Dendritic cell treated with granulocyte-macrophage colony-stimulating factor and Interleukin-4, amounts not matched to agents 40 ng/mL and 50 ng/mL, for 4 days (primary cell): Measurements from ENCODE around the gene ERFE.

Source experiments
- H3K27ac Mint-ChIP-seq: one replicate; pipeline ENCODE4 v1.8.0; 2022; ENCODE audit warnings: mild to moderate bottlenecking, mixed read lengths
- H3K27me3 Mint-ChIP-seq: one replicate; pipeline ENCODE4 v1.8.0; 2022; ENCODE audit warnings: mild to moderate bottlenecking, mixed read lengths
- H3K36me3 Mint-ChIP-seq: one replicate; pipeline ENCODE4 v1.8.0; 2022; ENCODE audit warnings: low read depth, mixed read lengths
- H3K4me1 Mint-ChIP-seq: one replicate; pipeline ENCODE4 v1.8.0; 2022; ENCODE audit warnings: low read depth, mixed read lengths
- H3K4me3 Mint-ChIP-seq: one replicate; pipeline ENCODE4 v1.8.0; 2022; ENCODE audit warnings: mild to moderate bottlenecking, moderate library complexity, mixed read lengths
- H3K9me3 Mint-ChIP-seq: one replicate; pipeline ENCODE4 v1.8.0; 2022; ENCODE audit warnings: mixed read lengths
- intact Hi-C: fragments of 100-400 bp; cut with micrococcal nuclease; formaldehyde crosslinking; loops from one replicate; pipeline ENCODE4 v1.15.0; 2022

ERFE gene

DNA sequence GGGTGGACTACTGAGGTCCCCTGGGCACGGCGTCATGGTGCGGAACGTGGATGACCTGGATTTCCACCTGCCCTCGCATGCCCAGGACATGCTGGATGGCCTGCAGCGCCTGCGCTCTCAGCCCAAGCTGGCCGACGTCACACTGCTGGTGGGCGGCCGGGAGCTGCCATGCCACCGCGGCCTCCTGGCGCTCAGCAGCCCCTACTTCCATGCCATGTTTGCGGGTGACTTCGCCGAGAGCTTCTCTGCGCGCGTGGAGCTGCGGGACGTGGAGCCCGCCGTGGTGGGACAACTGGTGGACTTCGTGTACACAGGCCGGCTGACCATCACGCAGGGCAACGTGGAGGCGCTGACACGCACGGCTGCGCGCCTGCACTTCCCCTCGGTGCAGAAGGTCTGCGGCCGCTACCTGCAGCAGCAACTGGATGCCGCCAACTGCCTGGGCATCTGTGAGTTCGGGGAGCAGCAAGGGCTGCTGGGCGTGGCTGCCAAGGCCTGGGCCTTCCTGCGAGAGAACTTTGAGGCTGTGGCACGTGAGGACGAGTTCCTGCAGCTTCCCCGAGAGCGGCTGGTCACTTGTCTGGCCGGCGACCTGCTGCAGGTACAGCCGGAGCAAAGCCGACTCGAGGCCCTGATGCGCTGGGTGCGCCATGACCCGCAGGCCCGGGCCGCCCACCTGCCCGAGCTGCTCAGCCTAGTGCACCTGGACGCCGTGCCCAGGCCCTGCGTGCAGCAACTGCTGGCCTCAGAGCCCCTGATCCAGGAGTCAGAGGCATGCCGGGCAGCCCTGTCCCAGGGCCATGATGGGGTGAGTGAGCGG is 17.8 kb upstream of the ERFE start:
- Mint-ChIP-seq H3K36me3 (no peaks in the 10 kb centered on the region), H3K9me3 (no peaks in the 10 kb centered on the region), H3K27ac (peak overlapping the region; percentile 84), H3K27me3 (peaks cover 1% of the 10 kb centered on the region), H3K4me3 (no peak overlapping the region), H3K4me1 (peaks cover 73% of the 10 kb centered on the region)
- intact Hi-C loops = no loop called here

DNA sequence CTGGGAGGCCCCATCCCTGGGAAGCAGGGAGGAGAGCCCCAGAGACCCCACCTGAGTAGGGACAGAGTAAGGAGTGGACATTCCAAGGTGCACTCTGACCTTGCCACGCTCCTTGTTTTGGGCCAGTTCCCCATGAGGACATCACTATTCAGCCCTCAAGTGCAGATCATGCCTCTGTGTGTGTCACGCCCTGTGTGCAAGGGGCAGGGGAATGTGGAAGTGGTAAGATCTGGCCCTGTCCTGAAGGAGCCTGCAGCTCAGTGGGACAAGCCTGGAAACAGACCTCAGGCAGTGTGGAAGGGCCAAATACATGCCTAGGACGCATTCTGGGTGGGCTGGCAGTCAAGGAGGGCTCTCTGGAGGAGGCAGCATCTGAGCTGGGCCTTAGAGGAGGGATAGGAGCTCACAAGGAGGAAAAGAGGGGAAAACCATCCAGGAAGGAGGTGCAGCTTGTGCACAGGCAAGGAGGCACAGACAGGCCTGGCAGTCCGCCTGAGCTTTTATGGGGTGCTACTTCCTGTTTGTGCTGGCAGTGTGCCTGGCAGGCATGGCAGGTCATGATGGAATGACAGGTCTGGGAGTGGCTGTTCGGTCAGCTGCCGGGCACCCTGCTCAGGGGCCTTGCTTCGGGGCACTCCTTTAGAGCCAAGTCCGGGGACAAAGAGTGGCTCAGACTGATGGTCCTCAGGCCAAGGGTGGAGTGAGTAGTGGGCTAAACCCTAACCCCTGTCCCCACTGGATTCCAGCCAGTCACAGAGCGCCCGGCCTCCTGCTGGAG is 17.0 kb upstream of the ERFE start:
- no peaks in the 10 kb centered on the region for H3K36me3 Mint-ChIP-seq
- H3K9me3 Mint-ChIP-seq = no peaks in the 10 kb centered on the region
- H3K4me3 Mint-ChIP-seq = no peak overlapping the region
- intact Hi-C loops = no loop called here
- peaks cover 65% of the 10 kb centered on the region for H3K4me1 Mint-ChIP-seq
- peaks cover 1% of the 10 kb centered on the region for H3K27me3 Mint-ChIP-seq
- peak overlapping the region; percentile 84 for H3K27ac Mint-ChIP-seq

DNA sequence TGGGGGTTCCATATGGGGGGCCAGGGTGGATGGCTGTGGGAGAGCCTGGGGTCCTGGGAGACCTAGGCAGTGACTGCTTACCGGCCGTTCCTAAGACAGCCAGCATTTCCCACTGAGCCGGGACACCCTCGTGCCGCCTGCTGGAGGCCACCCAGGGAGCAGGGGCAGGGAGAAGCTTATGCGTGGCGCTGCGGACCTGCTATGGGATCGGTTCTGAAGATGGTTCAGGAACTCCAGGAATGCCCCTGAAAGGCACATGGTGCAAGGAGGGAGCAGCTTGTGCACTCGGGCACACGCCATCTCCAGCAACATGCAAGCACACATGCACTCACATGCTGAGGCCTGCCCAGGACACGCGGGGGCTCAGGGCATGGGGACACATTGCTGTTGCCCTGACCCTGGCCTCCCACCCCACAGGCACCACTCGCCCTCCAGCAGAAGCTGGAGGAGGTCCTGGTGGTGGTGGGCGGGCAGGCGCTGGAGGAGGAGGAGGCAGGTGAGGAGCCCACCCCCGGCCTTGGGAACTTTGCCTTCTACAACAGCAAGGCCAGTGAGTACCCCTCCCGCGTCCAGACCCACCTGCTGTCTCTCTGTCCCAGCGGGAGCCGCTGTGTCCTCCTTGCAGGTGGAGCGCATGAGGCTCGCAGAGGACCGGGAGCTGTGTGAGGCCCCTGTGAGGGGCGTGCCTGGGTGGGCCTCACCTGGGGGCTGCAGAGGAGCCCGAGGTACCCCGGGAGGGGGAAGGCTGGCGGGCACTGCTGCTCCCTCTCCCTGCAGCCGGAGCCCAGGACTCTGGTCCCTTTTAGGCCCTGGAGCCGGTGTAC is 16.2 kb upstream of the ERFE start:
- H3K36me3 Mint-ChIP-seq = no peaks in the 10 kb centered on the region
- intact Hi-C loops = no loop called here
- peaks cover 57% of the 10 kb centered on the region for H3K4me1 Mint-ChIP-seq
- no peaks in the 10 kb centered on the region for H3K9me3 Mint-ChIP-seq
- H3K27me3 Mint-ChIP-seq = peaks cover 1% of the 10 kb centered on the region
- H3K27ac Mint-ChIP-seq = peak overlapping the region; percentile 84
- H3K4me3 Mint-ChIP-seq = no peak overlapping the region

DNA sequence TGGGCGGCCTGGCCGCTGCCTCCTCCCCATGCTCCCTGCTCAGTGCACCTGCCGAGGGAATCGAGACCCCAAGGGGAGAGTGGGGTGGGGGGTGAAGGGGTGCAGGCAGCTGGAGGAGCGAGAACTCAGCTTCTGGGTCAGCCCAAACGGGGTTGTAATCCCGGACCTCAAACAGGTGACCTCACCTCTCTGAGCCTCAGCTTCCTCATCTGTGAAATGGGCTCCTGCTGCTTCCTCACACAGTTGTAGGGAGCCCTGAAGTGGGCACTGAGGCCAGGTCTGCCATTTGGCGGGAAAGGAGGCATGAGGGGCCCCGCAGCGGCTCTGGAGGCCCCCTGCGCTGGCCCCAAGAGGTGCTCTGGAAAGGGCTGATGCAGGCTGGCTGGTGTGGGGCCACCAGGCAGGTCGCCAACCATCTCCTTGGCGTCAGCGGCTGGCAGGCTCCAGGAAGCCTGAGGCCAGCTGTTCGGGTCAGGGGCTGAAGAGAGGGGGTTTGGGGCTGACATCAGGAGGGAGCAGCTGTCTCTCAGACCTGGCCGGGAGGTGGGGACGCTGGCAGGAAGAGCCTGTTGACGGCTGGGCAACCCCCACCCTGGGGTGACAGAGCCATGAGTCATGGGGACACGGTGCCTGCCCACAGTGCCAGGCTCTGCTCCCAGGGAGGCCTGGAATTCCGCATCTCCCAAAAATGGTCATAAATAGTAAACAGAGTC is 15.4 kb upstream of the ERFE start:
- no peak overlapping the region for H3K4me3 Mint-ChIP-seq
- peaks cover 1% of the 10 kb centered on the region for H3K27me3 Mint-ChIP-seq
- no peaks in the 10 kb centered on the region for H3K36me3 Mint-ChIP-seq
- no peaks in the 10 kb centered on the region for H3K9me3 Mint-ChIP-seq
- intact Hi-C loops = no loop called here
- peaks cover 49% of the 10 kb centered on the region for H3K4me1 Mint-ChIP-seq
- peak overlapping the region; percentile 45 for H3K27ac Mint-ChIP-seq

DNA sequence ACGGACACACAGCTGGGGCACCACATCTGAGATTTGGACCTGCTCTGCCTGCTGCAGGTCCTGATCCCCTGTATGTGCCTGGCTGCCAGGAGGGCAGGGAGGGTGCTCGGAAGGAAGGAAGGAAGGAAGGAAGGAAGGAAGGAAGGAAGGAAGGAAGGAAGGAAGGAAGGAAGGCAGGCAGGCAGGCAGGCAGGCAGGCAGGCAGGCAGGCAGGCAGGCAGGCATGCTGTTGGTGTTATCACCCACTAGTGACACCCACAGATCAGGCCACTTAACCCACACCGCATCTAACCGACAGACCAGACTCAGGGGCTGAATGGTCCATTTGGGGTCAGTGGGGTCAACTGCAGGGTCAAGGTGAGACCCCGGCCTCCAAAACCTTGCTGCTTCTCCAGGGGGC is 14.5 kb upstream of the ERFE start:
- Mint-ChIP-seq H3K4me1 (peaks cover 47% of the 10 kb centered on the region), H3K27ac (peak overlapping the region; percentile 45), H3K36me3 (no peaks in the 10 kb centered on the region), H3K9me3 (no peaks in the 10 kb centered on the region), H3K27me3 (peaks cover 1% of the 10 kb centered on the region), H3K4me3 (no peak overlapping the region)
- intact Hi-C loops = no loop called here

DNA sequence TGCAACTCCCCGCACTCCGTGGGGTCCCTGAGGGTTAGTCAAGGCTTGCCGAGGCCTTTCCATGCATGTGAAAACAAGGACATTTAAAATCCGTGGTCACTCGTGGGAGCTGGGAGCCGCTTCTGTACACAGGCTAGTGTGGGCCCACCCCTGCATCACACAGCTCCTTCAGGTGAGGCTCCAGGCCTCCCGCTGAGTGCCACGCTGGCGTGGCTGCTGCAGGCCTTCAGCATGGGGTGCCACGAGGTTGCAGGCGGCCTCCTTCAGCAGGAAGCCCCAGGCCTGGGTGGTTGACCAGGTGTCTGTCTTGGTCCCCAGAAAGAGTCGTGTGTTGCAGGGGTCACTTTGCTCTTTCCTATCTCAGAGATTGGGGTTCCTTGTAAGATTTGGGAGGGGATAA is 13.7 kb upstream of the ERFE start:
- Mint-ChIP-seq H3K27ac (no peak overlapping the region), H3K9me3 (no peaks in the 10 kb centered on the region), H3K27me3 (peaks cover 1% of the 10 kb centered on the region), H3K36me3 (no peaks in the 10 kb centered on the region), H3K4me3 (no peak overlapping the region), H3K4me1 (peaks cover 40% of the 10 kb centered on the region)
- intact Hi-C loops = no loop called here

DNA sequence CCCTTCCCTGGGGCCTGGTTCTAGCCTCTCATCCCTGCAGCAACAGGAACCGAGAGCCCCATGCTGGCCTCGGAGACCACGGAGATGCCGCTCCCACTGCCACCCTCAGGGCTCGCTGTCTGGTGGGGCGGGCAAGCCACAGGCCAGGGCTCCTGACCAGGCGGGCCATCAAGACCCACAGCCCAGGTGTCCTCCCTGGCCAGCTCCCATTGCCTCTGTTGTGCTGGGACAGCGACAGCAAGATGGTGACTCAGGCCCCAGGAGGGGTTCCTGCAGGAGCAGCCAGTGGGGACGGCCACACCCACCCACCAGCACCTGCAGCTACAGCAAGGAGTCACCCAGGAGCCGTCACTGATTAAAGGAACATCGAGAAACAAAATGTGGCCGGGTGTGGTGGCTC is 12.9 kb upstream of the ERFE start:
- Mint-ChIP-seq H3K4me3 (no peak overlapping the region), H3K36me3 (no peaks in the 10 kb centered on the region), H3K4me1 (peaks cover 32% of the 10 kb centered on the region), H3K27ac (no peak overlapping the region), H3K27me3 (peaks cover 1% of the 10 kb centered on the region), H3K9me3 (no peaks in the 10 kb centered on the region)
- intact Hi-C loops = no loop called here

DNA sequence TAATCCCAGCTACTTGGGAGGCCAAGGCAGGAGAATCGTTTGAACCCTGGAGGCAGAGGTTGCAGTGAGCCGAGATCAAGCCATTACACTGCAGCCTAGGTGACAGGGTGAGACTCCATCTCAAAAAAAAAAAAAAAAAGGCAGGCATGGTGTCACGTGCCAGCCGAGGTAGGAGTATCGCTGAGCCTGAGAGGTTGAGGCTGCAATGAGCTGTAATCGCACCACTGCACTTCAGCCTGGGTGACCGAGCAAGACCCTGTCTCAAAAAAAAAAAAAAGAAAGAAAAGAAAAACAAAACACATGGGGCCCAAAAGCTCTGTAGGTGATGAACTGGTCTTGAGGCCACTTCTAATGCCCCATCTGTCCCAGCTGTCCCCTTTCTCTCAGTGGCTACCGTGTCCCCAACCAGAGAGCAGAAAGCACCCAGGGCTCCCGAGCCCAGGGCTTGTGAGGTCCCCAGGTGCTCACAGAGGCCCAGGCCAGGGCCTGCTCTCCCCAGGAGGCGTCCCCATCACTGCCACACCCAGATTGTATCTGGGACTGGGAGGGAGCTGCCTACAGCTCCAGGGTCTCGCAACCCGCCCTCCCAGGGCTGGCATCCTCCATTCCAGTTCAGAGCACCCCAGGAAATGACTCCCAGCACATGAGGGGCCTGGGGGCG is 11.8 kb upstream of the ERFE start:
- Mint-ChIP-seq H3K4me1 (peaks cover 20% of the 10 kb centered on the region), H3K9me3 (no peaks in the 10 kb centered on the region), H3K36me3 (no peaks in the 10 kb centered on the region), H3K27me3 (peaks cover 1% of the 10 kb centered on the region), H3K27ac (no peak overlapping the region), H3K4me3 (no peak overlapping the region)
- intact Hi-C loops = no loop called here

DNA sequence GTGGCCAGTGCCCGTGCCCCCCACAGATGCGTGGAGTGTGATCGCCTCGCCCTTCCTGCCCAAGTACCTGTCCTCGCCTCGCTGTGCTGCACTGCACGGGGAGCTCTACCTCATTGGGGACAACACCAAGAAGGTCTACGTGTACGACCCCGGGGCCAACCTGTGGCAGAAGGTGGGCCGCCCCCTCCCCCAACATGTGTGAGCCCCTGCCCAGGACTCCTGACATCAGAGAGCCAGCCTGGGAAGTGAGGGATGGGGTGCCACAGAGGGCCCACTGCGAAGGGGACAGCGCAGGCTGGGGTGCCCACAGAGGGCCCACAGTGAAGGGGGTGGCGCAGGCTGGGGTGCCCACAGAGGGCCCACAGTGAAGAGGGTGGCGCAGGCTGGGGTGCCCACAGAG is 9.8 kb upstream of the ERFE start:
- intact Hi-C loops = no loop called here
- Mint-ChIP-seq H3K27me3 (peaks cover 7% of the 10 kb centered on the region), H3K36me3 (no peaks in the 10 kb centered on the region), H3K4me3 (no peak overlapping the region), H3K9me3 (no peaks in the 10 kb centered on the region), H3K27ac (no peak overlapping the region), H3K4me1 (peaks cover 3% of the 10 kb centered on the region)

DNA sequence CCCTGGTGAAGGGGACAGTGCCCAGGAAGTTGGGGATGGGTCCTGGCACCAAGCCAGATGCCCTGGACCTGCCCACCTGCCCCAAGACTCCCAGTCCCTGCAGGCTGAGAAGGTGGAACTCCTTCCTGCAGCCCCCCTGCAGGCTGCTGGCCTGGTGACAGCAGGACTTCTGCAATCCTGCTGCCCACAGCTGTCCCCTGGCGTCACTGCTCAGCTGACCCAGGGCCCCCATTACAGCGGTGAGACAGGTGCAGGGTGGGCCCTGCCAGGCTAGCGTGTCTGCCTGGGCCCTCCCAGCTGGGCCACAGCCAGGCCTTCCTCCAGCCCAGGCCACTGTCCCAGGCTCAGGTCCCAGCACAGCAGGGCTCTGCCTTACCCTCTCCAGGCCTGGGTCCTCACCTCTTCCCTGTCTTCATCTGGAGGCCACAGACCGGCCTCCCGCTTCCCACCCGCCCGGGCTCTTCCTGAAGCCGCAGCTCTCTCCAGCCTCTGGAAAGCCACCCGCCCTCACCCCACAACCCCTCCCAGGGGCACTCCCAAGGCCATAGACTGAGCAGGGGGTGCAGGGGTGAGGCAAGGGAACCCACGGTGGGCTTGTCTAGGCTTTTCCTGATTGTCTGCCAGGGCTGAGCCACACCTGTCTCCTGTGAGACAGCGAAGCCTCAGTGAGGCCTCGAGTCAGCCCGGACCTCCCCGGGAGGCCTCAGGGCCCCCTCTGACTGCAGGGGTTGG is 8.8 kb upstream of the ERFE start:
- Mint-ChIP-seq H3K27me3 (peaks cover 5% of the 10 kb centered on the region), H3K4me3 (no peak overlapping the region), H3K36me3 (no peaks in the 10 kb centered on the region), H3K9me3 (no peaks in the 10 kb centered on the region), H3K4me1 (no peaks in the 10 kb centered on the region), H3K27ac (no peak overlapping the region)
- intact Hi-C loops = no loop called here

DNA sequence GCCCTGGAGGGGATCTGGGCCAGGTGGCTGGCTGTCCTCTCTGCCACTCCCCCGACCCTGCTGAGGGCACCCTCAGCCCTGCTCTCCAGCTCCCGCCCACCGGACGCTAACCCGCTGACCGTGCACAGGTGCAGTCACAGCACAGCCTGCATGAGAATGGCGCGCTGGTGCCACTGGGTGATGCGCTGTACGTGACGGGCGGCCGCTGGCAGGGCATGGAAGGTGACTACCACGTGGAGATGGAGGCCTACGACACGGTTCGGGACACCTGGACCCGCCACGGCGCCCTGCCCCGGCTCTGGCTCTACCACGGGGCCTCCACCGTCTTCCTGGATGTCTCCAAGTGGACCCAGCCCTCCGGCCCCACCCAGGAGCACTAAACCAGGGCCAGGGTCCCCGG is 8.1 kb upstream of the ERFE start:
- no peaks in the 10 kb centered on the region for H3K9me3 Mint-ChIP-seq
- no peaks in the 10 kb centered on the region for H3K4me1 Mint-ChIP-seq
- intact Hi-C loops = no loop called here
- H3K27ac Mint-ChIP-seq = no peak overlapping the region
- peaks cover 5% of the 10 kb centered on the region for H3K27me3 Mint-ChIP-seq
- no peak overlapping the region for H3K4me3 Mint-ChIP-seq
- H3K36me3 Mint-ChIP-seq = no peaks in the 10 kb centered on the region

DNA sequence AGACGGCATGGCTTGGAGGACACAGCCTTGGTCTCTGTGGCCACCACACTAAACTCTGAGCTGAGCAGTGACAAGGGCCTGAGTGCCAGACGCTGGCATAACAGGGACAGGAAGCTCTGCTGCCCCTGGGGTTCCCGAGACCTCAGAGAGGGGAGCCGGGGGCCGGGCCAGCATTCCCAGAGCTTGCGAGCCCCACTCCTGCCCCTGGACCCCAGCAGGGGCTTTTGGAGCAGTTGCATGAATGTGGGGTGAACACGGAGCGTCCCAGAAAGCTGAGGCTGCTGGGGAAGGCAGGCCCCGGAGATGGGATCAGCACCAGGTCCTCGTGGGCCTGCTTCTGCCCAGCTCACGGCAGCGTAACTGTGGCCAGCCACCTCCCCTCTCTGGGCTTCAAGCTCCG is 7.6 kb upstream of the ERFE start:
- H3K27ac Mint-ChIP-seq = no peak overlapping the region
- intact Hi-C loops = no loop called here
- no peak overlapping the region for H3K4me3 Mint-ChIP-seq
- no peaks in the 10 kb centered on the region for H3K4me1 Mint-ChIP-seq
- no peaks in the 10 kb centered on the region for H3K9me3 Mint-ChIP-seq
- H3K27me3 Mint-ChIP-seq = peaks cover 8% of the 10 kb centered on the region
- H3K36me3 Mint-ChIP-seq = no peaks in the 10 kb centered on the region
